DMS 273 treated with DMSO at 0.1 percent for 48 hours (cell line): ENCODE measurements around the gene ENPP1.
A peak's percentile ranks its signal among the peaks of the same experiment; 100 is the strongest.

Experiments used
- DNase-seq: peaks from one replicate; lab custom pipeline; 2025; lab: John Stamatoyannopoulos, UW

The ENPP1 gene

DNA sequence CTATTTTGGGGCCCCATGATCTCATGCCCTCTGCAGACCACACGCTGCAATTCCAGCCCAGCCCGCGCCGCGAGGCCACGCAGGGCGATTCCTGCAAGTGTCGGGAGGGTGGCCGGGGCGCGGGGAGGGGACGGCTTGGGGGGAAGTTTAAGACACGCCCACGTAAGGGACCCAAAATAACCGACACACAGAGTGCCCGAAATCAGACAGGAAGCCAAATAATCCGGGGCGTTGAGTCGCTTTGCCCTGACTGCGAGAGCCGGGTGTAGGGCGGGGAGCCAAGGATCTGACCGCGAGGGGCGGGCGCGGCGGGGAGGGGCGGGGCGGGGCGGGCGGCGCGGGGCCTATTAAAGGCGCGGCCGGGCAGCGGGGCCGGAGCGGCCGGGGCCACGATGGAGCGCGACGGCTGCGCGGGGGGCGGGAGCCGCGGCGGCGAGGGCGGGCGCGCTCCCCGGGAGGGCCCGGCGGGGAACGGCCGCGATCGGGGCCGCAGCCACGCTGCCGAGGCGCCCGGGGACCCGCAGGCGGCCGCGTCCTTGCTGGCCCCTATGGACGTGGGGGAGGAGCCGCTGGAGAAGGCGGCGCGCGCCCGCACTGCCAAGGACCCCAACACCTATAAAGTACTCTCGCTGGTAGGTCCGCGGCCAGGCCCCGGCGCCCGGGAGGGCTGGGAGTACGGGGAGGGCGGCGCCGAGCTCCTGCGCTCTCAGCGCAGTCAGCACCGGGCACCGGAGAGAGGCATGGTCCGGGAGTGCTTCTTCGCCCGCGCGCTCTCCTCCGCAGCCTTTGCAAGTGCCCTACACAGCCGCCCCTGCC lies at the start of gene ENPP1:
TSS of gene ENPP1 (plus strand) at position 377 of the 816 bp plus-strand sequence. CDS start at position 393, 16 bp downstream.
- DNase-seq, result peak; percentile 19

GRCh38 chr6:131758920-131759319 lies 48.9 kb upstream of the ENPP1 start:
- DNase-seq, result no peak

DNA sequence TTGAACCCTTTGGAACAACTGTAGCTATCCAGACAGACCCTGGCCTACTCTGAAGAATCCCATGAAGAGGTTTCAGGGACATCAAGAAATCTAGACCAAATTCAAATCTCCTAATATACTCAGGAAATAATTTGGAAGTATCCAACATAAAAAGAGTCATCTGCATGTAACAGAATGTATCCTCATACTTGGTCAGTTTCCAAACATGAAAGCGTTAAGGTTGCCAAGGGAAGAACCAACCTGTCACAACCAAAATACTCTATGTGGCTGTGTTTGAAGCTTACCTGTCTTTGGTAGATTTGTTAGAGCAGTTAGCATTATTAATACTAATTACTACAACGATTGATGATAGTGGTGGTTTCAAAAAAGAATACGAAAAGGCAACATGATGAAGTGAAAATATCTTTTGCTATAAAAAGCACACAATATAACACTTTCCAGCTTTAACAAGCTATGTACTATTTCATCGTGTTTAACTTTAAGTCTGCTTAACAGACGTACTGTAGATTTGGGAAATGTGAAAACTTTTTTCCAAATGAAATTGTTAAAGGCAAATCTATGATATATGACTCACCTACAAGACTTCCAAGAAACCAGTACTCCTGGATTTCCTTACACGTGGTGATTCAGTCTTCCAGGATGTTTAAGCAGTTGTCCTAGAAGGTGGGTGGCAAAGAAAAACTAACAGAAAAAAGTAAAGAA lies 46.6 kb upstream of the ENPP1 start:
- DNase-seq, result no peak

GRCh38 chr6:131761762-131762067 lies 46.1 kb upstream of the ENPP1 start:
- no peak for DNase-seq

- DNase-seq, result no peak
Observed at GRCh38 chr6:131762984-131763383, 44.8 kb upstream of the ENPP1 start.

- DNase-seq, result no peak
Observed at GRCh38 chr6:131763749-131764148, 44.1 kb upstream of the ENPP1 start.

- DNase-seq, result no peak
Observed at GRCh38 chr6:131764350-131764749, 43.5 kb upstream of the ENPP1 start.

GRCh38 chr6:131765081-131765803 lies 42.6 kb upstream of the ENPP1 start:
- no peak for DNase-seq

DNA sequence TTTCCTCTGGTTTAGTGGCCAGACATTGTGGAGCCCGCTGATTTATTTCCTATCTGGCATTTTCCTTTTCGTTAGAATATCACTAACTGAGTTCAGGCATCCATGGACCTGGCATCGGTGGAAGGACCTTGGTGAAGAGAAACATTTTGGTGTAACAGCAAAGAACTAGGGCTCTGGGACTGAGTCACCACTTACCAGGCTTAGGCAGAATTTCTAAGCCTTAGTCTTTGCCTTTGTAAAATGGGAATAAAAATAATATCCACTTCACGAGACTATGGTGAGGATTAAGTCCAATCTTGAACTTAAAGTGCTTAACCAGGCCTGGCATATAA lies 42.0 kb upstream of the ENPP1 start:
- no peak for DNase-seq

DNA sequence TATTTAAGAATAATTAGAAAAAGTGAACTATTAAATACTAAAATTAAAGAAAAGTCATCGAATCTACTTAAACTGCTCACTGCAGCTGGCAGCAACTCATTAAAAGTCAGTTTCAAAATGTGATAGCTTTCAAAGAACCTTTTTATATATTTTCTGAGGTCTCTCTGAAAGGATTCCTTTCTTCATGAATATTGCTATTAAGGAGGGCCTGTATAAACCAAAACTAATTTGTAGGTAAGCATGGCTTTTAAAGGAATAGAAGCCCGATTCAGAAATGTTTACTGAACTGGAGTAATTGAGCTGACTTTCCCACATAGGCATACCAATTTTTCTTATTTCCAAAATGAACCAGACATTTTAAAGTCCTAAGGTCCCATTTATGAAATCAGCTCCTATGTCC lies 41.2 kb upstream of the ENPP1 start:
- DNase-seq, result no peak

- no peak for DNase-seq
Observed at GRCh38 chr6:131768964-131769363, 38.9 kb upstream of the ENPP1 start.

GRCh38 chr6:131769385-131770141 lies 38.3 kb upstream of the ENPP1 start:
- no peak for DNase-seq

GRCh38 chr6:131770776-131771175 lies 37.0 kb upstream of the ENPP1 start:
- DNase-seq, result no peak

DNA sequence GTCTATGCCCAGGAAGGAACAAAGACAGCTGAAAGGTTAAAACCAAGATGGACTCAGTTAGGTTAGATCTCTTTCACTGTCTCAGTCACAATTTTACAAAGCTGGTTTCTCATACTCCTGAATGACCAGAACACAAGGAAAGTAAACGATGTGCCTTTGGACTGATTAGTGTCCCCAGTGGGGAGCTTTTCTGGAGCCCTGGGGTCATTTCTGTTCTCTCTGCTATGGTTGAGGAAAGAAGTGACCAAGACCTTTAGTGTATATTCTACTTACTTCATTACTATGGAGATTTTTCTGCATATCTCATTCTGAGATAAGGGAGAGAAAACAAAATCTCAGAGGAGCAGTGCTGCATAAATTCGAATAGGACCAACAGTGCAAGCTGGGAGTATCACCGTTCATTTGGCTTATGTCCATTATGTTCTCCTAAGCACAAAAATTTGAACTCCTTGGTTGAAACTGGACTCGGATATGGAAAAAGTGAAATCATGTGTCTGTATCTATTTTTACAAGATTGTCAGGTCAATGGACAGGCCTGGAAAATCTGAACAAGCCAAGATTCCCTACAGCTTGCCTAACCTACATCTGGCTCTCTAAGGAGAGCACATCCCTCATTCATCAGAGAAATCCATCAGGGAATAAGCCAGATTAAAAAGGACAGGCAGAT lies 34.4 kb upstream of the ENPP1 start:
- DNase-seq, result no peak

DNA sequence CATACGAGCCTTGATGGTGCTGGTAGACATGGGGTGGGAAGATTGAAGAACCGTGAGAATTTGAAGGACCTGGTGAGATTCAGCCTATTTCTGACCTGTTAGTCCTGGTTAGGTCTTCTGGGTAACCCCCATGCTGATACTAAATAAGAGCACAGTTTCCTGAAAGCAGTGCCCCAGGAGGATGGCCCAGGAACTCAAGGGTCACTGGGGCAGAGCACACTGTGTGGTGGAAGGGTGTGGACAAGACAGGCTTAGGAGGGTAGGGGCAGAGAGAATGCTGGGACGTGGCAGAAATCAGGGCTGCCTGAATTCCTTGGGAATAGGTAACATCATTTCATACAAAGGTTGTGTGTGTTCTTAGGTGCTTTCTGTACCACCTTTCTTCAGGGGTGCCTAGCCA lies 31.9 kb upstream of the ENPP1 start:
- DNase-seq, result no peak

GRCh38 chr6:131776985-131777384 lies 30.8 kb upstream of the ENPP1 start:
- no peak for DNase-seq

DNA sequence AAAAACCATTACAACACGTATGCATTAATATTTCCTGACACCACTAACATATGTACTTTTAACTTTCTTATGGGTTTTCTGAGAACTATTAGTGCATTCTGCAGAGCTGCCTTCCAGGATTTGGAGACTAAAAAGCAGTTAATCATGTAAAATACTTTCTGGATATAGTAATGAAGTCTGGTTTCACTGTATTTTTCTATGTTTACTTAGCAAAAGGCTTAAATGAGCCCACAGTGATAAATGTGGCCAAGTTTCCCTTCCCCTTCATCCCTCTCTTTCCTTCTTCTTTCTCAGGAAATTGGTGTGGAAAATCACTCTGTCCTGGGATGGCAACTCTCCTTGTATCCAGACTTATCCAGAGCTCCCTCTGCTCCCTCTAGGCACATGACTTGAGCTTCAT lies 29.7 kb upstream of the ENPP1 start:
- DNase-seq, result no peak

DNA sequence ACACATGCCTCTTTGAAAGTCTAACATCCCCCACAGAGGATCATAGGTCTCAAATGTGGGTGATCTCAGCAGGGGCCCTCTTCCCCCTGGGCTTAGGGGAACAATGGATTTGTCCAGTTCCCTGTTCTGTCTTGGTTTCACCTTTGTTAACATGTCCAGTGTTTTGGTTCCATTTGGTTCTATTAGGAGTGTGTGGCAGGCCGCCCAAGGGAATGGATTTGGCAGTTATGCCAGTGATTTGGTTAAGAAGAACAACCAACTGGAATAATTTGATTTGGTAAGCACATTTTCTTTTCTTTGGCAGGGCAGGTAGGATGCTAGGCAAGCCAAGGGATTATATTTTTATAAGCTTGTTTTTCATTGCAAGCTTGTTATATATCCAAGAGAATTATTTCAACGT lies 28.5 kb upstream of the ENPP1 start:
- no peak for DNase-seq

DNA sequence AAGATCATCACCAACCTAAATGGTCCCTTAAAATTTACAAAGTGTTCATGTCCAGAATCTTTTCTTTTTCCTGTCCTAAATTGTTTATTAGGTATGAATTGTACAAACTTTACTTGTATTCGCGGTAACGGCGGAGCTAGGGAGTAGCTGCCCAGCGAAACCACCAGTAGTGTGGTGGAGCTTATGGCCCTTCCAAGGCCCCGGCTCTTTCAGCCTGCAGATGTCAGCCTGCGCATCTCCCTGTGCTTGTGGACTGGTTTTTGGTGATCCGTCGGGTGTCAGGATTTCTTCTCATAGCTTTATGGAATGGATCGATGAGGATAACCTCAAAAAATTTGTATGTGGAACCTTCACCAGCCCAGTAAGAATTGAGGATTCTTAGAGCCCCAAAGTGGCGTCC lies 27.2 kb upstream of the ENPP1 start:
- no peak for DNase-seq

DNA sequence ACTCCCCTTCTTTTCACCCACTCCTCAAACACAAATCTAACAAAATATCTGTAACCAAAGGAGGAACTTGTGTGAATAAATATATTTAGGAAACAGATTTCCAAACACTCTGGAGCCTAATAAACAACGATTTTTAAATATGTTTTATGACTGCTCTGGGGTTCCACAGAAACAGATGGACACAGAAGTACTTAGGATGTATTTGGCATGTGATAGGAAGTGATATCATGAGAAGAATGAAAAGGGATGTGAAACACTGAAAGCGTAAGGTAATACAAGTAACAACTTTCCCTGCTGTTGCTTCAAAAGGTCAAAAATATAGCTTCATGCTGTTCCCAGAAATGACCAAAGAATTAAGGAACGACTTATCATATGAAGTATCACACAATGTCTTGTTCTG lies 26.1 kb upstream of the ENPP1 start:
- no peak for DNase-seq

DNA sequence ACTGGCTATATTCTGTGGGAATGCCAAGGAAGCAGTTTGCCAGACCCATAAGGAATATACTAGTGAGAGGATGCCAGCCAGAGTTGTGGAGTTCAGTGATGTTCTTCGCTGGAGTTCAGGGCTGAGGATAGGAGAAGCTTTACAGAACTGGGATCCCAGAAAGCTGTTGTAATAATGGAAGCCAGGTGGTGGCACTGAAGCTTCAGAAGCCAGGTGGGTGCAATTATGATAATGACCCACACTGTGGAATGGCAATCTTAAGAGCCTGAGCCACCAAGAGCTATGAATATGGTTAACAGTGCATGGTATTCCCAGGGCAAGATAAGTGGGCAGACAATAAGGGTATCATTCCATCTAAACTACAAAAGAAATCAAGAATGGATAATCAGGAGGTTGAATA lies 25.1 kb upstream of the ENPP1 start:
- no peak for DNase-seq

DNA sequence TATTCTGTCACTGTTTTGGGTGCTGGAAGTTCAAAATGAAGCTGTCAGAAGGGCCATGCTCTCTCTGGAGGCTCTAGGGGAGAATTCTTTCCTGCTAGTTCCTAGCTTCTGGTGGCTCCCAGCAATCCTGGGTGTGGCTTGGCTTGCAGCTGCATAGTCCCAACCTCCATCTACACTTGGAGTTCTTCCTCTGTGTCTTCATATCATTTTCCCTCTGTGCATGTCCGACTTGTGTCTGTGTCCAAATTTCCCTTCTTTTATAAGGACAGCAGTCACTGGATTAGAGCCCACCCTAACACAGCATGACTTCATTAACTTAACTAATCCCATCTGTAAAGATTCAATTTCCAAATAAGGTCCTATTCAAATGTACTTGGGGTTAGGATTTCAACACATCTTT lies 23.3 kb upstream of the ENPP1 start:
- no peak for DNase-seq
